ENCODE measurements around the gene FAM50B. TPM values are rescaled to one million over a fixed set of nuclear protein-coding genes. Genes with fewer than 3 reads are reported as not detected.

Gene FAM50B
- total RNA-seq, 1 donor from 2014 or later: 7.3 TPM

DNA sequence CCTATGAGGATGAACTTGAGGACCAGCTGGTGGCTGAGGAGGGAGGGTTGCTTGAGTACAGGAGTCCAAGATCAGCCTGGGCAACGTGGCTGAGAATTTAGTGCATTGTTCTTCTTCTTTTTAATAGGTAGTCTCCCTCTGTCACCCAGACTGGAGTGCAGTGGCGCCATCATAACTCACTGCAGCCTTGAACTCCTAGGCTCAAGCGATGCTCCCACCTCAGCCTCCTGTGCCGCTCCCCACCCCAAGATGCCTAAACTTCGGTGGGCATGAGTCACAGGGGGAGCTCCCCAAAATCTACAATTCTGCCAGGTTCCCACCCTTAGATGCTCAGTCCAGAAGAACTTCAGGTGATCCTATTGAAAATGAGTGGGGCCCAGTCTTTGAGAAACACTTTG, 21.4 kb downstream of the FAM50B start:
- ATAC-seq (no peak), DNase-seq (ENCODE audit: low spot score) (peak; percentile 39)

DNA sequence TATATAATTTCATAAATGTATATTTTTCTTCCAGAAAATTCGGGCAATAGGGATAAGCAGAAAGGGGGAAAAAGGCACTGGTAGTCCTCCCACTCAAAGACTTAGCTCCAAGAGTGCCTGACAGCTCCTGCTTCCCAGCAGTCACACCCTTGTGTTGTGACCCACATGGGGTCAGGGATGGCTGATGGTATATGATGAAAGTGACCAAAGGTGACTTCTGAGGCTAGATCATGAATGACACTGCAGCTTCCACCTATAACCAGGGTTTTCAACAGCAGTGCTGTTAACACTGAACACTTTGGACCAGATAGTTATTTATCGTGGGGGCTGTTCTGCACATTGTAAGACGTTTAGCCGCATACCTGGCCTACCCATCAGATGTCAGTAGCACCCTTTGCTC, 22.3 kb downstream of the FAM50B start:
- DNase-seq (ENCODE audit: low spot score) (peak; percentile 41), ATAC-seq (peak; percentile 2)

DNA sequence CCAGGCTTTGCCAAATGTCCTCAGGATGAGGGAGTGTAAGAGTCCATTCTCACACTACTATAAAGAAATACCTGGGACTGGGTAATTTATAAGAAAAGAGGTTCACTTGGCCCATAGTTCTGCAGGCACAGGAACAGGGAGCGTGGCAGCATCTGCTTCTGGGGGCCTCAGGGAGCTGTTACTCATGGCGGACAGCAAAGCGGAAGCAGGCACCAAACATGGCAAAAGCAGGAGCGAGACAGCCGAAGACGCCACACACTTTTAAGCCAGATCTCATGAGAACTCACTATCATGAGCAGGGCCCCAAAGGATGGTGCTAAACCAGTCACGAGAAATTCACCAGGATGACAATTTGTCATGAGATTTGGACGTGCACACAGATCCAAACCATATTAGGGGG, 22.8 kb downstream of the FAM50B start:
- DNase-seq (ENCODE audit: low spot score) (no peak), ATAC-seq (peak; percentile 3)

DNA sequence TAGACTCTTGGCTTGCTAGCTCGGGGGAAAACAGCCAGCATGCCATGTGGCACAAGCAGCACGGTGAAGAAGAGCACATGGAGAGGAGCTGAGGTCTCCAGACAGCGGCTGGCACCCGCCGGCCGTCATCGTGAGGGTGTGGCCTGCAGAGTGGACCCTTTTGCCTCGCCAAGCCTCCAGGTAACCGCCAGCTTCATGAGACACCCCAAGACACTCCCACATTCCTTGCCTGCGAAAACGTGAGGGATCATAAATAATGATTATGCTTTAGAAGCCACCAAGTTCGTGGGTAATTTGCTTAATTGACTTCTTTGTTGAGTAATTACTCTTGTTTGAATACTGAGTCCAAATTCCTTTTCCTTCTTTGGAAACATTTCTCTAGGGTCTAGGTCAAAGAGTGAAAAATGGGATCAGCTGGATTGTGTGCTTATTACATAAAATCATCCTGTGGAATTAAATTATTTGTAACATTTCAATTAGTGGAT, 23.2 kb downstream of the FAM50B start:
- DNase-seq (ENCODE audit: low spot score) (peak; percentile 86), ATAC-seq (peak; percentile 81)

DNA sequence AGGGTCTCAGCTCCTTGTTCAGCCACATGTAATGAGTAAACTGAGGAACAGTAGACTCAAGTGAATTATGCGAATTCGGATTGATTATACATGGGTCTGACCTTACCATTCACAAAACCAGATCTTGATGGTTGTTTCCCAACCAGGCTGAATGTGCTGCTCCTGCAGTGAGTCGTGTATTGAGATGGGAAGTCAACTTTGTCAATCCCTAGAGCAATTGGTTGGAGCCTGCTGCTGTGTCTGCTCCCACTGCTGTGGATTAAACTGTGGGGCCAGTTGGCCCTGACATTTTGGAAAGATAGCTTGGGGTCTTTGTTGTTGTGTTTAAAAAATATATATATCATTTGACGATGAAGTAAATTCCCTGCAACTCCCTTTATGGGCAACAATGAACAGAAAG, 23.9 kb downstream of the FAM50B start:
- ATAC-seq: peak; percentile 11
- DNase-seq (ENCODE audit: low spot score): peak; percentile 35

DNA sequence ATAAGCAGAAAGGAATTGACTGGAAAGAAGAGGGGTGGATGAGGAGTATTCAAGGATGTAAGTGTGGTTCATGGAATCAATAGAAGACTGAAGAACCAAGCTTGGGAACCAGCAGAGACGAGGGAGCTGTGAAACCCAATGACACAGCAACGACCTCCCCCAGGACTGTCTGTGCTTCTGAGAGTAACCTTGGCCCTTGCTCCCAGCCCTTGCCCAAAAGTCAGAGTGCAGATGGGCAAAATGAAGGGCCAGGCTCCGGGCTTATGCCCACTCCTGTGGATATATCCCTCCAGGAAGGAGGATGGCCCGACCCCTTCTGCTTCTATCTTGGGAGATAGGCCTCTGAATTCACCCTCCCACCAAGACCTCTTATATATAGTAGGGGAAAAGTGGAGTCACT, 24.9 kb downstream of the FAM50B start:
- DNase-seq (ENCODE audit: low spot score): peak; percentile 41
- no peak for ATAC-seq

DNA sequence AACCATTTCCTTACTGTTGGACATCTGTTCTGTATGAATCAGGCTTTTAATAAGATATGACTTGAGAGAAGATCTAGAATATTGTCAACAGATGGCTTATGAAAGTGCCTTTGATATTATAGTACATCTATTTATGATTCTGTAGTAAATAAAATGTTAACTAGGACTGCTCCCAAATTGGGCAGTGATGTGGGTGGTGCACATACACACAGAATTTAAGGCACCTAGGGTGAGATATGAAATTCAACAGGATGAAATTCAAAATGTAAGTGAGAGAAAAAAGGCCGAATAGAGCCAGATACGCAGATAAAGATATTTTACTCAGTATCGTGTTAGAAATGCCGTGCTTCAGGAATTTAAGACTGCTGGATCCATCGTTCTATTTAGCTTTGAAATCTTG, 26.3 kb downstream of the FAM50B start:
- DNase-seq (ENCODE audit: low spot score): no peak
- no peak for ATAC-seq

DNA sequence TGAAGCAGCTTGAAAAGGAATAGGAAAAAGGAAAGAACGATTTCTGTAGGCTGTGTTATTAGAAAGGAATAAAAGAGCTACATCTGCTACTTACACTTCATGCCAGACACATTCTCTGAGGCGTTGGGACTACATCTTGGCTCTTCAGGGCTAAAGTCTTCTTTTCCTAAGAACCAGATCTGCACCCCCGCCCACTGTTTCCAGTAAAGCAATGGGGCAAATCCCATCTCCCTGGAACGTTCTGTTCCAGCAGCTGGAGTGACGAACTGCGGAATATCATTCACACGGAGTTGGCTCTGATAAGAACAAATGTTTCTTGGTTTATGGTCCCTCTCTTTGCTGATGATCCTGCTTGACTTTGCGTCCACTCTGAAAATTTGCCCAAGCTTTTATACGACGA, 26.9 kb downstream of the FAM50B start:
- ATAC-seq: no peak
- DNase-seq (ENCODE audit: low spot score): peak; percentile 35

DNA sequence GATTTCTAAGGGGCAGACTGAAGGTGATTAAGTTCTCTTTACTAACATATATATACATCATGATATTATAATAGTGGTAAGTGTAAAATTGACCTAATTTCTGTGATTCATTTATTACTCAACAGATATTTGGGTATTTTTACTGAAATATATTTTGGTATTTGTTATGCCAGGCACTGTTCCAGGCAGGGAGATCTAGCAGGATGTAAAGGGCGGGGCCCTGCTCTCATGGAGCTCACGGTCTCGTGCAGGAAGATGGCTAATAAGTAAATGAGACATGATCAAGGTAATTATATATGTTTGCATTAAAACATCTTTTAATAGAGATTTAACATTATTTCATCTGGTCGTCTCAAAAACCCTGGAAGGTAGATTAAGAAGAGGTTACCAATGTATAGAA, 27.7 kb downstream of the FAM50B start:
- no peak for ATAC-seq

DNA sequence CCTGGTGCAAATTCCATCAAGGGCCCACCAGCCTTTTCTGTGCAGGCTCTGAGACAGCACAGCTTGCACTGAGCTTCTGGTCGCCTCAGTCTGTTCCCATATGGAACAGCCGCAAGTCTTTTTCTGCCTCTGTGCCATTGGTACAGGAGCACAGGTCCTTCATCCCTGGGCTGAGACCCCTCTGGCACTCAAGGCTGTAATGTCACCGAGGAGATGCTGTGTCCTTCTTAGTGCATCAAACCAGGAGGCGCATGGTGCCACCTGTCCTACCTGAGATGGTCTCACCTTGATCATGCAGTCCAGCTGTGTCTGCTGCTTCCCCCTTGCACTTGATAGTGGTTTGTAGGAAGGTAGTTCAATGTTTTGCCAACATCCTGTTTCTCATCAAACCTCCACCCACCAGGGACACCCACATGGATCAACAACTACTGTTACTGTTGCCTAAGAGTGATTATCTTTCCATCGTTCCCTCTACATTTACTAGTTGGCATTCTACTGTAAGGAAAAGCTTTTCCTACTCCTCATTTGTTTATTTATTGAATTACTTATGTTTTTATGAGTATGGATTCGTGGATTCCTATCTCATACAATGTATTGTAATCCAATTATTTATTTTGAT, 29.0 kb downstream of the FAM50B start:
- ATAC-seq (no peak), DNase-seq (ENCODE audit: low spot score) (peak; percentile 22)

More for the DNA sequence above, 27.7 kb downstream of the FAM50B start:
- peak; percentile 21 for DNase-seq (ENCODE audit: low spot score)

DNA sequence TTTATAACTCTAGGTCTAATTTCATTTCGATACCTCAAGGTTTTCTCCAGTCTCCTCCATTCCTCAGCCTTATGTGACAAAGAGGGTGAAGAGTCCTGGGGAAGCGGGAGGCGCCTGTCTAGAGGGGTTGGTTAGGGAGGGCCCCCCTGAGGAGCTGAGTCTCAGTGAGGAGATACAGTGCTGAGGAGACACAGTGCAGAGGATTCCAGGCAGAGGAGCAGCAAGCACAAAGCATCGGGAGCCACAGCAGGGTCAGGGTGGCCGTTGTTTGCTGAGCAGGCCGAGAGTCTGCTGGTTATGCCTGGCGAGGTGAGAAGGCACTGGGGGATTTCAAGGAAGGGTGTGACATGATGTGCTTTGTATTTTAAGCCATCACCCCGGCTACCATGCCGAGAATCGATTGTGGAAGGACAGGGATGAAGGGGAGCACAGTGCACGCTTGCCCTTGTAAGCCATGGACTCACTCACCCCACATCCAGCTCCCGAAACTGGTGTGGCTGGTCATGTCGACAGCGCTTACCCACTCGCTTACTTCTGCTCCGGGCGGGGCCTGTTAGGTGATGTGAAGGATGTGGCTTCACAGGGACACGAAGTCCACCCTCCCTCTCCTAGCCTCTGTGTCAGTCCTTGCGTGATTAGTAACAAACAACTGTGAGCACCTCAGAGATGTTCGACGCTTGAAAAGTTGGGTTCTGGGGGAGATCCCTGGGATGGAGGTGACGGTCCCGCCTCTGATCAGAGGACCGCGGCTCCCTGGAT, 30.2 kb downstream of the FAM50B start:
- peak; percentile 38 for DNase-seq (ENCODE audit: low spot score)
- ATAC-seq: no peak

DNA sequence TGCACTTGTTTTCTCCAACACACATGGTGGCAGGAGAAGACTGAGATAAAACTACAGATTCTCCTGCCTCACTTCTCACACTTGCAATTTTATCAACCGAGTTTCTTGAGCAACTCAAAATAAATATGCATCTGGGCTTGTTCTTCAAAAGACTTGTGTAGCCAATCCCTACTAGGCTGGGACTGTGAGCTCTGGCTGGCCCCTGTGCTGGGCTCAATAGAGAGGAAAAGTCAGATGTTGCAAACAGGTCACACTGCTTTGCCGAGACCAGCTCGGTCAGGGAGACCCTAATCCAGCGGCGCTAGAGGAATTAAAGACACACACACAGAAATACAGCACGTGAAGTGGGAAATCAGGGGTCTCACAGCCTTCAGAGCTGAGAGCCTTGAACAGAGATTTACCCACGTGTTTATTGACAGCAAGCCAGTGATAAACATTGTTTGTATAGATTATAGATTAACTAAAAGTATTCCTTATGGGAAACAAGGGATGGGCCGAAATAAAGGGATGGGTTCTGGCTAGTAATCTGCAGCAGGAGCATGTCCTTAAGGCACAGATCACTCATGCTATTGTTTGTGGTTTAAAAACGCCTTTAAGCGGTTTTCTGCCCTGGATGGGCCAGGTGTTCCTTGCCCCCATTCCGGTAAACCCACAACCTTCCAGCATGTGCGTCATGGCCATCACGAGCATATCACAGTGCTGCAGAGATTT, 32.7 kb downstream of the FAM50B start:
- ATAC-seq (peak; percentile 81), DNase-seq (ENCODE audit: low spot score) (peak; percentile 69)

DNA sequence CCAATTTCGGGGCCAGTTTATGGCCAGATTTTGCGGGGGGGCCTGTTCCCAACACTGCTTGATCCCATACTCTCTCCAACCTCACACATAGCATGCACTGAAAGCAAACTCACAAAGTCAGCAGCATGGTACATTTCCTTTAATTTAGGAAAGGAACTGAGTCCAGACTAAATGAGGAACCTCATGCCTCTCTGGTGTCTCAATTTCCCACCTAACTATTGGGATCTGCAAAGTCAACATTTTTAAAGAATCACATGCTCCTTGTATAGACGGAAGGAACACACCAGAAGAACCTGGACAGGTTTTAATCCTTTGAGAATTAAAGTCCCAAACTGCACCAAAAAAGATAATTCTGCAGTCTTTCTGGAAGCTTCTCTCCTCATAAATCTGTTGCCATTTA, 33.3 kb downstream of the FAM50B start:
- ATAC-seq (no peak), DNase-seq (ENCODE audit: low spot score) (no peak)

DNA sequence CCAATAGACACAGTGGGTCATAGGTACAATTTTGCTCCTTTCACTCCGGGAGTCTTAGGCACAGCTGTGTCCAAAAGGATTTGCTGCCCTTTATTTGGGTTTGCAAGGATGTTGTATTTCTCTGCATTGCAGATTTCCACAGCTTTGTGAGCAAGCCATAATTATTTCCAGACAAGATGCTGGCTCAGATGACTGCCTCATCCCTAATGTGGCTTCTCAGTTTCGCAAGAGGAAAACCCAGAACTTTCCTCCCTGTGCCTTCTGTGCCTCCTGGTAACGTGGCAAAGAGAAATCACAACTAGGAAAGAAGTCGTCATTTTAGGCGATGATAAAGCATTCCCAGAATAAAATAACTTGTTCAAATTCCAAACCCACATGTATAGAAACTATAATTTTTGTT, 33.7 kb downstream of the FAM50B start:
- DNase-seq (ENCODE audit: low spot score) (no peak), ATAC-seq (no peak)

DNA sequence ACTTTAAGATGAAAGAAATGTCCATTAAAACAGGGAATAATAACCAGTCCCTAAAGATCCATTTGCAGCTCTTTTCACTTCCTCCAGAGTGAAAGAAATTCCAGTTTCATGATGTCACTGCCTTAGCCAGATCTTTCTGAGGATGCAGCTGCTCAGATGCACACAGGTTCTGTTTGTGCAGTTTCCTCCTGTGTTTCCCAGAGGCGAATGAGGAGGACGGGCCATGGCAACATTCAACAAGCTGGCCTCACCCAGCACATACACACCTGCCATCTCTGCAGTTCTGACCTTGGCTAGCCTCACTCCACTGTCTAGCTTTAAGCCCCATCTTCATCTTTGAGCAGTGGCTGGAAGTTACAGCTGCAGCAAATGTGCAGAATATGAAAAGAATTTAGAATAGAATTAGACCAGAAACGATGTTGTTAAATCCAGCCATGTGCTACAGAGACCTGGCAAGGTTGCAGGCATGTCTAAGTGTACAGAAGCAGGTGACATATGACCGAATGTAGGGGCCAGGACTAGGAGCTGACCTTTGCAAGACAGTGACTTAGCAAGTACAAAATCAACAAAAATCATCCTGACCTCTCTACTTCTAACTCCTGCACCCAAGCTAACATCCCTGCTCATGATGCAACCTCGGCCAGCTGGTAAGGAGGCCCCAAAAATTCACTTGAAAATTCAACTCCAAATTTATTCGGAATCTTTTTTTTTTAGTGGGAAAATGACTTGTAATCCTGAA, 35.0 kb downstream of the FAM50B start:
- peak; percentile 67 for DNase-seq (ENCODE audit: low spot score)
- ATAC-seq: peak; percentile 57

DNA sequence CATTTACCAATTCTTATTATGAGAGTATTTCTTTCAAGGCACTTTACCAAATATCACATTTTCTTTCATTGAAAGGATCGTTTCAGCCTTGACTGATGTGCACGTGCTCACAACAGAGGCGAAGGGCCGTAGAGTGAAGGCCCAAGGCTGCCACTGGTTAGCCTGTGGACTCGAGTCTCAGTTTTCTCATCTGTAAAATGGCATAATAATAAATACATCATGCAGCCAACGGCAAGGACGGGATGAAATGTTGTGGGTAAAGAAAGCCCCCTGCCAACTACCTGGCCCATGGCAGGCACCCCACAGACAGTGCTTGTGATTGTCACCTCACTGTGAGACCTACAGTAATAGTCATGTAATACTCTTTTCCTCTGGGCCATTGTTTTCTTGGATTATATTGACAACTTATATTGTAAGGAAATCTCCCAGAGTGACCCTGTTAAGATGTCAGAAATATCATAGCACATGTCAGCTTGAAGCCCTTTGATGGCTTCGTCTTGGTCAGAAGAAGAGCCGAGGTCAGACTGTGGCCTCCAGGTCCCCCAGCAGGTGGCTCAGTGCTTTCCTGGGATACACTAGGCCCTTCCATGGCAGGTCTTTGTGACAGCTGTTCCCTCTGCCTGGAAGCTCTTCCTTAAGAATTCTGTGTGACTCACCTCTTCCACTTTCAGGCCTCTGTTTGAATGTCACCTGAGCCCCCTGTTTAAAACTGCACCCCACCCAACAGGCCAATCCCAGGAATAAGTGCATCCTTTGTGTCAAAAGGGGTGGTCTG, 36.3 kb downstream of the FAM50B start:
- DNase-seq (ENCODE audit: low spot score): no peak
- peak; percentile 13 for ATAC-seq

DNA sequence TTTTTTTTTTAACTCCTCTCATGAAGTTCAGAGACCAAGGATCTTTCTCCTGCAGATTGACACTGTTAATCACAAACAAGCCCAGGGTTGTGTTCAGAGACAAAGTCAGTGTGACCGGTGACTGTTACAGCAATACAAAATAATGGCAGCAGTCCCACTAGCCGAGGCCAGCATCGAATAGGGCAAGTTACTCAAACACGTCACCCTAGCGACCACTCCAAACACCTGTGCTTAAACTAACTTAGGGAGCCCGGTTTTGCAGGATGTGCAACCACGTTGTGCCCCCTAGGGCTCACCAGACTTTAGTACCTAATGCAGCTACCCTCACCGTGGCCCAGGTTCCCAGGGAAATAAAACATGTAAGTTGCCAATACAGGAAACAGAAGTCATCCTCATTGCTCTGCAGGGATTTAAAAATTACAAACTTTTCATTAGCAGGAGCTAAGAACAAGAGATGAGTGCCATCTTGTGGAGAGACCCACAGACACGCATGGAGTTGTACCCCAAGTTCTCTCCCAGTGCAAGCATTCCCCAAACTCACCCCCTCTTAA, 38.1 kb downstream of the FAM50B start:
- ATAC-seq (peak; percentile 82), DNase-seq (ENCODE audit: low spot score) (peak; percentile 84)

DNA sequence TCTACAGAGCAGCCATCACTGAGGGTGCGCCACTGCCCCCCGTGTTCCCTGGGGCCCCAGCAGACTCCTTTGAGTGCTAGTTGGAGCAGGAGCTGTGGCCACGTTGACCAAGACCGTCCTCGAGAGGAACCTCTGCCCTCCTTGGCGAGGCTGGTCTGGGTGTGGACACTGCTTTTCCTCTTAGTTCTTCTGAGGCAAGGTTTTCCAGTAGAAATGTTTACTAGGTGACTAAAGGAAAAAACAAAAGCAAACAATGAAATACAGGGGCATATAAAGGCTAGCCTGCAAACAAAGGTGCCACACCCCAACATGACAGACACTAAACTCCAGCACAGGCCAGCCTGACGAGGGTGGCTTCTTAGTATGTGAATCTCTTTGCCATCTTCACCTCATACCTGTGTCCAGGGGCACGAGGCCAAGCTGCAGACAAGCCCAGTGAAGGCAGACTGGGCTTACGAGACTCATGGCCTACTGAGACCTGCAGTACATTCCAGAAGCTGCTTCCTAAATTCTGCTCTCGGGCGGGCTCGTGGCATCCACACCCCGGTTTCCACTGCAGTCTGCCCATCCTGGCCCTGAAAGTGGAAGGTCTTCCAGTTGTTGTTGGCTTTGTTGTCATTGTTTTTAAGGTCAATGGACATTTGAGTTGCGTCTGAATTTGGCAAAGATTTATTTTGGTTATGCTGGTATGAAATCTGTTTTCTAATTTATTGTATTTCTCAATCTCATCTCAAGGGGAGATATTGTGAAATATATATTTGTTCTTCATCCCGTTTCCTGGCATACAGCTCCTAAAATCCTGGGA, 39.2 kb downstream of the FAM50B start:
- ATAC-seq (no peak), DNase-seq (ENCODE audit: low spot score) (no peak)

DNA sequence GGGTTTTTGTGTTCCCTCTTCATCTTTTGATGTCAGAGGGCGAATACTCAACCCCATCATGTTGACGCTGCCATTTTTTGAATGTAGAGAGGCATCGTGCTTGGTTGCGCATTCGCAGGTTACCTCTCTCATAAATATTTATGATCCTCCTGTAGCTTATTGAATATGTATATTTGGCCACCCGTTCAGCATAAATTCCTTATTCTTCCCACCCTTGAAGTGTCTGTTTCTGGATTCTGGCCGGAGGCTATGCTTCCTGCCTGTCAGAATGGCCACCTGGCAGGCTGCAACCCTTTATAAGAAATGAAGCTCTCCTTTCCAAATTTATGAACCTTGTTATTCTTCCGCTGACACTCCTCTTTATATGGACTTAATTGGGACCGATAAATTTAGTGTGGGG, 40.9 kb downstream of the FAM50B start:
- DNase-seq (ENCODE audit: low spot score) (no peak), ATAC-seq (no peak)

All from left lobe of liver (tissue), 2 donors.